Suppressor macrophage treated with lipopolysaccharide for 1 hour (primary cell): Measurements from ENCODE around the gene TRABD.
"Not testable (repeated sequence)": the region's sequence is repeated elsewhere in the genome, so short reads cannot be mapped to it uniquely, and the experiment has no call there.

Experiments used
- DNase-seq, 3 donors: peaks; one replicate each; pipeline ENCODE4 v3.0.0-alpha.2; 2020 to 2022

The TRABD gene

DNA sequence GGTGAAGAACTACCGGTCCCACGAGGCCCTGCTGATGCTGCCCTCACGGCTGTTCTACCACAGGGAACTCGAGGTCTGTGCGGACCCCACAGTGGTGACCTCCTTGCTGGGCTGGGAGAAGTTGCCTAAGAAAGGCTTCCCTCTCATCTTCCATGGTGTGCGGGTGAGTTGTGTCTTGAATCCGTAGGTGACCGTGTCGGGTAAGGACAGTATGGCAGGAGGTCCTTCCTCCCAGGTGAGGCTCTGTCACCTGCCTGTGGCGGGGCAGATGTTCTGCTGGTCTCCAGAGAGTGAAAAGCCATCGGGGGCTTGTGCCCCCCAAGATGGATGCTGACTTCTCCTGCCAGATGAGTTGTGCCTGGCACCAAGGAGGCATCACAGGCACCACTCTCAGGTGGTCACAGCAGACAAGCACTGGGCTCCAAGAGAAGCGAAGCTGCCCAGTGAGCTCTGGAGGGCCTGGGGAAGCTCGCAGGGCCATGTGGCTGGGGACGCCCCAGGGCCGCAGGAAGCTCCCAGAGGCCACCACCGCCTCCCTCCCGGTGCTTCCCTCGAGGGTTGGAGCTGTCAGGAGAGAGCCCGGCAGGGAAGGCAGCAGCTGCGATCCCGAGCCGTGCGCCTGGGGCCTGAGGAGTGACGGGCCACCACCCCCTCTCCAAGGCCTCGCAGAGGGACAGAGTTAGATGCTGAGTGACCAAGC, 32.5 kb upstream of the TRABD start:
- no peak for DNase-seq

- DNase-seq = no peak
These were observed 32.0 kb upstream of the TRABD start for GRCh38 chr22:50153756-50154140.

GRCh38 chr22:50157709-50158375, 27.9 kb upstream of the TRABD start:
- no peak for DNase-seq

DNA sequence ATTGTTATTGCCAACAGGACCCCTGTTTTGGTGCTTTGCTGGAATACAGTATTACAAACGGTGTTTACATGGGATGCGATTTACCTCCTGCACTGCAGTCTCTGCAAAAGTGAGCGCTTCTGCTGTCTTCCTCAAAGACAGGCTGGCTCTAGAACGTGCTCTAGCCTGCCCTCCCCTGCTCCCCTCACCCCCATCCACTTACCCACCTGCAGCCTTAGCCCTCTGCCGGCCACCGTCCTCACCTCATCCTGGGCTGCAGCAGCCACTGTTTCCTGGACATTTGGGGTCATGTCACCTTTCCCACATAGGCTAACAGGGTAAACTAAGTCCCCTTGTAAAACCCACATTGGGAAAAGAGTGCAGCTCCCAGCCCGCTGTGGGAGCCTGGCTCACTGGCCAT, 24.8 kb upstream of the TRABD start:
- no peak for DNase-seq

GRCh38 chr22:50161508-50162390, 24.0 kb upstream of the TRABD start:
- DNase-seq = no peak

GRCh38 chr22:50162391-50162956, 23.2 kb upstream of the TRABD start:
- DNase-seq = no peak

DNA sequence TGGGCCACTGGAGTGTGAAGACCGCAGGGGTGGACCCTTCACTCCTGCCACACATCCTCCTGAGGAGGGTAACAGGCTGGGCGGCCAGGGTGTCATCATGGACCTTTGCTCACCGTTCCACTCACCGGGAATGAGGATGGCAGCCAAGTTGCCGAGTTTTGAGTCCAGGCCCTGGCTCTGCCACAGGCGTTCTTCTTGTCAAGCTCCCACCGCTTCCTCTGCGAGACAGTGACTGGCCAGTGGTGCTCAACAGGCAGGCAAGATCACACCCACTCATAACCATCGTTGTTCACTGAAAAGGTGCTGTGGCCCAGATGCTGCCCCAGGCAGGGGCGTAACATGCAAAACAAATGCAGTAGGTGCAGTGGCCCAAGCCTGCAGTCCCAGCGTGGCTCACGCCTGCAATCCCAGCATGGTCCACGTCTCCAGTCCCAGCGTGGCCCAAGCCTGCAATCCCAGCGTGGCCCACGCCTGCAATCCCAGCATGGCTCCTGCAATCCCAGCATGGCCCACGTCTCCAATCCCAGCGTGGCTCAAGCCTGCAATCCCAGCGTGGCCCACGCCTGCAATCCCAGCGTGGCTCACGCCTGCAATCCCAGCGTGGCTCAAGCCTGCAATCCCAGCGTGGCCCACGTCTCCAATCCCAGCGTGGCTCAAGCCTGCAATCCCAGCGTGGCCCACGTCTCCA, 20.1 kb upstream of the TRABD start:
- no peak for DNase-seq

- no peak for DNase-seq
These were observed 17.8 kb upstream of the TRABD start for GRCh38 chr22:50167689-50168489.

DNA sequence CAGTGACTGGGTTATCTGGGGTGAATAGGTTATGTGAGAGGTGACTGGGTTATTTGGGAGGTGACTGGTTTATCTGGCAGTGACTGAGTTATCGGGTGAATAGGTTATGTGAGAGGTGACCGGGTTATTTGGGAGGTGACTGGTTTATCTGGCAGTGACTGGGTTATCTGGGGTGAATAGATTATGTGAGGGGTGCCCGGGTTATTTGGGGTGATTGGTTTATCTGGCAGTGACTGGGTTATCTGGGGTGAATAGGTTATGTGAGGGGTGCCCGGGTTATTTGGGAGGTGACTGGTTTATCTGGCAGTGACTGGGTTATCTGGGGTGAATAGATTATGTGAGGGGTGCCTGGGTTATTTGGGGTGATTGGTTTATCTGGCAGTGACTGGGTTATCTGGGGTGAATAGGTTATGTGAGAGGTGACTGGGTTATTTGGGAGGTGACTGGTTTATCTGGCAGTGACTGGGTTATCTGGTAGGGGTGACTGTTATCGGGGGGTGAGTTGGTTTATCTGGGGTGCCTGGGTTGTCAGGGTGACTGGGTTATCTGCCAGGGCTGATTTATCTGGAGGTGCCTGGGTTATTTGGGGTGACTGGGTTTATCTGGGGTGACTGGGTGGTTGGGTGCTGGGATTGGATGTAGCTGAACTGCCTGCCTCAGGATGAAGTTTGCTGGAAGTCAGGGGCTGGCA, 17.1 kb upstream of the TRABD start:
- DNase-seq = not testable (repeated sequence)

- no peak for DNase-seq
These were observed 16.4 kb upstream of the TRABD start for GRCh38 chr22:50169181-50169759.

DNA sequence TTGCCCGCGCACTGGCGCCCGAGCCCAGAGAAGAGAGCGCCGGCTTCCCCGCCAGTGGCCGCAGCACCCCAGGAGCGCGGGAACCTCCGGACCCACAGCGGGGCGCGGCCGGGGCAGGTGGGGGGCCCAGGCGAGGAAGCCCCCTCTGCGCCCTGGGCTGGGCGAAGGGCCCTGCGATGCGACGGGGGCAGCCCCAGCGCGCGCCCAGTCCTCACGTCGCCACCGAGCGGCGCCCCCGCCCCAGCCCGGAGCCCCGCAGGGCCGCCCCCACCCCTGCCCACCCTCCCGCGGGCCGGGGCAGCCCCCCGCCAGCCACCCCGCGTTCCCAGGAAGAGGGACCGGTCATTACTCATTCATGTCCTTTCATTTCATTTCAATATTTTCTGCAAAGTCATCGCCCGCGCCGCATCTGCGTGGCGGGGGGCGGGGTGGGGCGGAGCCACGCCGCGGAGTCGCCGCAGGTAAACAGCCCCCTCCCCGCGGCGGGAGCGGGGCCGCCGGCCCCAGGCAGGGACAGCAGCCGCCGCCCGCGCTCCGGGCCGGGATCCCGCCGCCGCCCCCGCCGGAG, 15.9 kb upstream of the TRABD start:
- DNase-seq = peak; percentile 60 to 72 (median 62)

GRCh38 chr22:50170453-50171318, 15.0 kb upstream of the TRABD start, which contains the start of gene PANX2:
PANX2 (plus strand) TSS chr22:50170731; CDS start chr22:50170731, 0 bp downstream.
- DNase-seq = peak in 2 of 3 donors; percentile 13 to 50

DNA sequence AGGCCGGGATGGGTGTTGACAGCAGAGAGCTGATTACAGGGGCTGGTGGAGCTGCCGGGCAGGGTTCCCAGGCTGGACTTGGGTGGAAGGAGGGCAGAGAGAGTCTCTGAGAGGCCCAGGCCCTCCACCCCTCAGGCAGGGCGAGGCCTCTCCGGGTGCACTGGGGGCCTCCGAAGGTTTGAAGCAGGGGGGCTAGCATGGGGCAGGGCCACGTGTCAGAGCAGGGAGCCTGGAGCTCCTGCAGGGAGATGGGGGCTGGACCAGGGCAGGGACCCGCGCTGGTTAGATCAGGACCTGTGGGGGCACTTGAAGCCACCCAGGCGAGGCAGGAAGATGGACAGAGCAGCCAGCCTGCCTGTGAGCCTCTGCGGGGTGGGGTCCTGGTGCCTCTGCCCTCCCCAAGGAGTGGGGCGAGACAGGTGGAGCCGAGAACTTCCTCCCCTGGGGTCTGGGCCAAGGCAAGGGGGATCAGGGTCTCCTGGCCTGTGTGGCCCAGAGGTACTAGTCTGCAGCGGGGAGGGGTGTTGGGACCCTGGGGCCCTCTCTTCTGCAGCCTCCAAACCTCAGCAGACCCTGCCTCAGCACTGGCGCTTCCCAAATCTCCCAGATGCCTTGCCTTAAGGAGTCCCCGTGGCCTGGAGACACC, 14.3 kb upstream of the TRABD start:
- DNase-seq = no peak

- no peak for DNase-seq
These were observed 13.7 kb upstream of the TRABD start for GRCh38 chr22:50171965-50172421.

DNA sequence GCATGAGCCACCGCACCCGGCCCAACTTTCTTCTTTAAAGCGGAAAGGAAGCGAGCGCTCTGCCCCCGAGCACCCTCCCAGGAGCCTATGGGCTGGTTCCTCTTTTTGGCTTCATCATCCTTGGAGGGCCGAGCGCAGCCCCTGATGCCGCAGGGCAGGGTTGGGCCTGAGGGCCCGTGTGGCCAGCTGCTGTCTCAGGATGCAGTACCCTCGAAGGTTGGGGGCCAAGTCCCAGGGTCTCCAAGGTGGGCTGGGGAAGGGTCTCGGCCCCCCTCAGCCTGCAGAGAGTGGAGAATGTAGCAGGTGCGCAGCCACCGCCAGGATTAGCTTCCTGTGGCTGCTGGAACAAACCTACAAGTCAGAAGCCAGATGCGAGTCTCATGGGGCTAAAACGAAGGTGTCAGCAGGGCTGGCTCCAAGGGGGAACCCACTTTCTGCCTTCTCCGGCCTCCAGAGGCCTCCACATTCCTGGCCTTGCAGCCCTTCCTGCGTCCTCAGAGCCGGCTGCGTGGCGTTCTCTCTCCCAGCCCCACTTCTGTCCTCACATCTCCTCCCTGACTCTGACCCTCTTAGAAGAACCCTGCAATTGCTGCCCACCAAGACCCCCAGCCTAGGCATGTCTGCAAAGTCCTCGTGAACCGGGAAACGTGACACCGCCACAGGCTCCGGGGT, 12.3 kb upstream of the TRABD start:
- peak; percentile 77 to 83 (median 78) for DNase-seq

- no peak for DNase-seq
These were observed 11.7 kb upstream of the TRABD start for GRCh38 chr22:50173983-50174355.

- DNase-seq = no peak
These were observed 11.1 kb upstream of the TRABD start for GRCh38 chr22:50174382-50175190.
